ENCODE data around the gene GABRR1.
"Not testable (repeated sequence)": the region's sequence is repeated elsewhere in the genome, so short reads cannot be mapped to it uniquely, and the experiment has no call there.

GABRR1 gene

GRCh38 chr6:89239338-89239737 is 22.2 kb upstream of the GABRR1 start:
- TF ChIP-seq ZNF8 (CRISPR knock-in tag; IDR thresholded peaks at IDR 0.05) (no peak), ZNF565 (CRISPR knock-in tag; conservative IDR thresholded peaks at IDR 0.05; ENCODE audit: low read depth) (no peak), ZC3H10 (CRISPR knock-in tag; IDR thresholded peaks at IDR 0.05) (no peak), GLIS3 (CRISPR knock-in tag; IDR thresholded peaks at IDR 0.05) (no peak), CREB5 (CRISPR knock-in tag; IDR thresholded peaks at IDR 0.05; ENCODE audit: low read depth) (no peak)
- ATAC-seq, result no peak

GRCh38 chr6:89237158-89237557 is 20.0 kb upstream of the GABRR1 start:
- no peak for TF ChIP-seq PATZ1 (CRISPR knock-in tag; IDR thresholded peaks at IDR 0.05; ENCODE audit: borderline replicate concordance)
- ATAC-seq, result no peak

- ATAC-seq, result not testable (repeated sequence)
These were observed 16.4 kb upstream of the GABRR1 start for GRCh38 chr6:89233605-89234004.

- no peak for ATAC-seq
- TF ChIP-seq ISL1 (CRISPR knock-in tag; IDR thresholded peaks at IDR 0.05) (peak; percentile 98; the same call in 1 of the 2 replicates), CREB5 (CRISPR knock-in tag; IDR thresholded peaks at IDR 0.05; ENCODE audit: low read depth) (0 out of 2 replicates have a peak, but pooled peaks have one; percentile 59), TCF4 (CRISPR knock-in tag; IDR thresholded peaks at IDR 0.05; ENCODE audit: borderline replicate concordance) (peak; percentile 66; the same call in 1 of the 2 replicates), RARB (CRISPR knock-in tag; IDR thresholded peaks at IDR 0.05) (no peak)
These were observed 5.5 kb upstream of the GABRR1 start for GRCh38 chr6:89222712-89223039.

- ATAC-seq, result peak; percentile 63
- TF ChIP-seq GLIS3 (CRISPR knock-in tag; IDR thresholded peaks at IDR 0.05) (0 out of 2 replicates have a peak, but pooled peaks have one; percentile 51), CSDC2 (CRISPR knock-in tag; IDR thresholded peaks at IDR 0.05) (no peak), TSHZ2 (CRISPR knock-in tag; IDR thresholded peaks at IDR 0.05) (peak; percentile 65; the same call in 1 of the 2 replicates), PATZ1 (CRISPR knock-in tag; IDR thresholded peaks at IDR 0.05; ENCODE audit: borderline replicate concordance) (peak; percentile 79; the same call in 1 of the 2 replicates), ZNF8 (CRISPR knock-in tag; IDR thresholded peaks at IDR 0.05) (no peak), OSR1 (CRISPR knock-in tag; IDR thresholded peaks at IDR 0.05) (no peak), ZC3H10 (CRISPR knock-in tag; IDR thresholded peaks at IDR 0.05) (0 out of 2 replicates have a peak, but pooled peaks have one; percentile 17), SNAI2 (CRISPR knock-in tag; IDR thresholded peaks at IDR 0.05) (no peak)
These were observed 5.0 kb upstream of the GABRR1 start for GRCh38 chr6:89221971-89222711.

- no peak for ATAC-seq
- TF ChIP-seq TOX (CRISPR knock-in tag; IDR thresholded peaks at IDR 0.05; ENCODE audit: borderline replicate concordance) (no peak), RARB (CRISPR knock-in tag; IDR thresholded peaks at IDR 0.05) (no peak), ARNTL (CRISPR knock-in tag; IDR thresholded peaks at IDR 0.05; ENCODE audit: borderline replicate concordance, low read depth) (no peak), TSHZ2 (CRISPR knock-in tag; IDR thresholded peaks at IDR 0.05) (no peak), CSDC2 (CRISPR knock-in tag; IDR thresholded peaks at IDR 0.05) (no peak), POU6F1 (CRISPR knock-in tag; IDR thresholded peaks at IDR 0.05; ENCODE audit: borderline replicate concordance, low read depth) (no peak), ZFP3 (CRISPR knock-in tag; IDR thresholded peaks at IDR 0.05) (no peak), ISL1 (CRISPR knock-in tag; IDR thresholded peaks at IDR 0.05) (no peak)
These were observed 4.0 kb upstream of the GABRR1 start for GRCh38 chr6:89221129-89221528.
